IMR-90 (cell line): ENCODE measurements around the gene MSLN. TPM values are rescaled to one million over a fixed set of nuclear protein-coding genes. Genes with fewer than 3 reads are reported as not detected.

Source experiments
- ATAC-seq: fragments of 200-7000 bp; cut with Tn5 transposase; 2 replicates; pipeline ENCODE4 v1.9.1; 2020; ENCODE audit warnings: low read depth, mild to moderate bottlenecking, moderate library complexity
- BruUV-seq: library from RNA; stranded (reverse); fragments of 400-500 nt; replicated peaks from 2 replicates; lab custom pipeline; 2021; lab: Mats Ljungman, UMichigan
- CTCF ChIA-PET: fragments of 300-600 bp; formaldehyde crosslinking; extraction: SDS; loops from one replicate; lab custom pipeline; 2021; ENCODE audit warnings: antibody characterized with exemption; lab: Yijun Ruan, JAX
- POLR2A ChIA-PET: fragments of 300-600 bp; sonication (Branson Sonifier 250); formaldehyde crosslinking; loops from one replicate; lab custom pipeline; 2022; ENCODE audit warnings: antibody characterized with exemption; ENCODE audit not compliant: unreplicated experiment; lab: Charles Lee
- DNase-seq: peaks from one replicate; pipeline ENCODE4 v3.0.0; 2013
- H2AFZ ChIP-seq: replicated peaks from 2 replicates; pipeline ENCODE3; 2013; ENCODE audit warnings: low read length, mild to moderate bottlenecking; ENCODE audit not compliant: poor library complexity
- H2AK5ac ChIP-seq: 2 replicates; pipeline ENCODE4 v1.6.1; 2013; ENCODE audit warnings: low read depth, low read length, inconsistent platforms
- H2AK9ac ChIP-seq: replicated peaks from 2 replicates; pipeline ENCODE3; 2013; ENCODE audit warnings: mild to moderate bottlenecking, low read depth, low read length, moderate library complexity; ENCODE audit not compliant: poor library complexity
- H2BK120ac ChIP-seq: 2 replicates; pipeline ENCODE4 v1.6.1; 2013; ENCODE audit warnings: low read depth, low read length, inconsistent platforms
- H2BK15ac ChIP-seq: 3 replicates; pipeline ENCODE4 v1.6.1; 2013; ENCODE audit warnings: low read depth, low read length, inconsistent platforms
- H2BK20ac ChIP-seq: 2 replicates; pipeline ENCODE4 v1.6.1; 2013; ENCODE audit warnings: low read depth, mild to moderate bottlenecking, inconsistent platforms, low read length, moderate library complexity
- H2BK5ac ChIP-seq: 2 replicates; pipeline ENCODE4 v1.6.1; 2013; ENCODE audit warnings: mild to moderate bottlenecking, low read depth, low read length, inconsistent platforms; ENCODE audit not compliant: poor library complexity, severe bottlenecking
- H3K14ac ChIP-seq: replicated peaks from 2 replicates; pipeline ENCODE4 v1.6.1; 2013; ENCODE audit warnings: low read depth, low read length, inconsistent platforms
- H3K18ac ChIP-seq: 2 replicates; pipeline ENCODE4 v1.6.1; 2013; ENCODE audit warnings: low read depth, low read length, control low read depth
- H3K23ac ChIP-seq: 2 replicates; pipeline ENCODE4 v1.6.1; 2013; ENCODE audit warnings: low read depth, low read length, inconsistent platforms
- H3K27ac ChIP-seq: 2 replicates; pipeline ENCODE4 v1.5.1; 2013; ENCODE audit warnings: mild to moderate bottlenecking, control low read depth, low read length; ENCODE audit not compliant: insufficient read depth
- H3K27me3 ChIP-seq: 2 replicates; pipeline ENCODE4 v1.6.1; 2013; ENCODE audit warnings: low read length; ENCODE audit not compliant: control insufficient read depth, insufficient read depth
- H3K36me3 ChIP-seq: 2 replicates; pipeline ENCODE4 v1.6.1; 2013; ENCODE audit warnings: low read length, mixed read lengths; ENCODE audit not compliant: control insufficient read depth, insufficient read depth
- H3K4ac ChIP-seq: 2 replicates; pipeline ENCODE4 v1.6.1; 2013; ENCODE audit warnings: low read depth, low read length, inconsistent platforms
- H3K4me1 ChIP-seq: 2 replicates; pipeline ENCODE4 v1.6.1; 2013; ENCODE audit warnings: low read length, mixed read lengths; ENCODE audit not compliant: control insufficient read depth, insufficient read depth
- H3K4me2 ChIP-seq: 2 replicates; pipeline ENCODE4 v1.6.1; 2013; ENCODE audit warnings: low read depth, mild to moderate bottlenecking, control low read depth, low read length, moderate library complexity
- H3K4me3 ChIP-seq: 2 replicates; pipeline ENCODE4 v1.5.1; 2013; ENCODE audit warnings: low read depth, mild to moderate bottlenecking, control low read depth, low read length, moderate library complexity; ENCODE audit not compliant: insufficient read depth
- H3K56ac ChIP-seq: 2 replicates; pipeline ENCODE4 v1.6.1; 2013; ENCODE audit warnings: low read length, inconsistent platforms; ENCODE audit not compliant: insufficient read depth; ENCODE audit errors: extremely low read depth
- H3K79me1 ChIP-seq, 2 experiments: 2 replicates each; pipeline ENCODE4 v1.6.1; 2013; ENCODE audit warnings: low read length in 2 of 2, inconsistent platforms in 1 of 2, low read depth in 1 of 2
- H3K9ac ChIP-seq: 2 replicates; pipeline ENCODE4 v1.6.1; 2013; ENCODE audit warnings: low read depth, low read length, control low read depth
- H3K9me1 ChIP-seq: 2 replicates; pipeline ENCODE4 v1.6.1; 2013; ENCODE audit warnings: low read length, inconsistent platforms; ENCODE audit not compliant: insufficient read depth
- H3K9me3 ChIP-seq: 2 replicates; pipeline ENCODE4 v1.6.1; 2013; ENCODE audit warnings: low read length; ENCODE audit not compliant: control insufficient read depth, insufficient read depth
- H4K20me1 ChIP-seq: 2 replicates; pipeline ENCODE4 v1.6.1; 2013; ENCODE audit warnings: low read length, inconsistent platforms; ENCODE audit not compliant: insufficient read depth
- H4K5ac ChIP-seq: 2 replicates; pipeline ENCODE4 v1.6.1; 2013; ENCODE audit warnings: mild to moderate bottlenecking, low read depth, low read length, control low read depth
- H4K8ac ChIP-seq, 2 experiments: 2 replicates each; pipeline ENCODE4 v1.6.1; 2013; ENCODE audit warnings: low read depth in 2 of 2, low read length in 2 of 2, control low read depth in 1 of 2, inconsistent platforms in 1 of 2
- H4K91ac ChIP-seq: 2 replicates; pipeline ENCODE4 v1.6.1; 2013; ENCODE audit warnings: low read depth, low read length, inconsistent platforms; ENCODE audit not compliant: insufficient read depth
- BHLHE40 ChIP-seq: fragments of 150-350 bp; IDR thresholded peaks from 2 replicates; pipeline ENCODE4 v1.6.1; 2016; ENCODE audit warnings: mild to moderate bottlenecking, low read depth, low read length
- CEBPB ChIP-seq: IDR thresholded peaks from 2 replicates; pipeline ENCODE4 v1.6.1; 2012; ENCODE audit warnings: low read depth, low read length, improper control_type of control experiment
- ELK1 ChIP-seq: fragments of 150-350 bp; IDR thresholded peaks from 2 replicates; pipeline ENCODE4 v1.6.1; 2016; ENCODE audit warnings: low read depth, mild to moderate bottlenecking, low read length, moderate library complexity, borderline replicate concordance
- FOS ChIP-seq: fragments of 150-350 bp; IDR thresholded peaks from 2 replicates; pipeline ENCODE4 v1.6.1; 2016; ENCODE audit warnings: low read depth, low read length
- MAFK ChIP-seq: IDR thresholded peaks from 2 replicates; pipeline ENCODE4 v1.6.1; 2012; ENCODE audit warnings: low read depth, low read length, improper control_type of control experiment
- MAZ ChIP-seq: IDR thresholded peaks from 2 replicates; pipeline ENCODE4 v1.6.1; 2012; ENCODE audit warnings: low read depth, mild to moderate bottlenecking, low read length, improper control_type of control experiment, moderate library complexity, borderline replicate concordance
- MXI1 ChIP-seq: IDR thresholded peaks from 2 replicates; pipeline ENCODE4 v1.6.1; 2012; ENCODE audit warnings: low read depth, mild to moderate bottlenecking, low read length, moderate library complexity, borderline replicate concordance
- NFE2L2 ChIP-seq: fragments of 150-350 bp; IDR thresholded peaks from 2 replicates; pipeline ENCODE4 v1.6.1; 2016; ENCODE audit warnings: low read depth, mild to moderate bottlenecking, low read length
- RAD21 ChIP-seq: IDR thresholded peaks from 2 replicates; pipeline ENCODE4 v1.6.1; 2012; ENCODE audit warnings: low read length, improper control_type of control experiment
- RCOR1 ChIP-seq: IDR thresholded peaks from 2 replicates; pipeline ENCODE4 v1.6.1; 2012; ENCODE audit warnings: mild to moderate bottlenecking, low read length, improper control_type of control experiment; ENCODE audit not compliant: insufficient replicate concordance
- RFX5 ChIP-seq: IDR thresholded peaks from 2 replicates; pipeline ENCODE4 v1.8.0; 2012; ENCODE audit warnings: low read depth, mild to moderate bottlenecking, low read length, moderate library complexity
- SMC3 ChIP-seq: fragments of 150-350 bp; IDR thresholded peaks from 2 replicates; pipeline ENCODE4 v1.6.1; 2016; ENCODE audit warnings: low read depth, mild to moderate bottlenecking, antibody characterized with exemption, low read length, moderate library complexity
- WGBS, 2 experiments: methylation state at CpG; one replicate each; pipeline versions ENCODE4 v1.1.5 to v1.1.7; 2013; ENCODE audit warnings: missing lambda C conversion rate in 2 of 2; ENCODE audit not compliant: insufficient read length in 1 of 2; ENCODE audit errors: extremely low coverage in 2 of 2; 5-methylcytosine and 5-hydroxymethylcytosine counted together
- dilution Hi-C: fragments of 300-500 bp; cut with HindIII; formaldehyde crosslinking; loops from one replicate; pipeline ENCODE4 v1.14.3; 2018; ENCODE audit warnings: low sequenced_read_pairs; ENCODE audit not compliant: unreplicated experiment
- in situ Hi-C: fragments of 300-500 bp; cut with MboI; formaldehyde crosslinking; loops from 3 replicates; pipeline ENCODE4 v1.14.3; 2019; ENCODE audit warnings: low sequenced_read_pairs, inconsistent platforms, mixed read lengths
- intact Hi-C: fragments of 100-400 bp; cut with micrococcal nuclease; formaldehyde crosslinking; loops from 2 replicates; pipeline ENCODE4 v1.10.0; 2022
- polyA plus RNA-seq, 3 experiments: library from polyadenylated mRNA; depleted of rRNA; stranded (reverse); fragments of >200 nt; gene quantifications; 2 replicates each; pipeline ENCODE4 v1.2.3, GENCODE V29; 2012; ENCODE audit warnings: low replicate concordance in 1 of 3
- total RNA-seq: library from RNA; depleted of rRNA; stranded (reverse); fragments of >200 nt; gene quantifications from 2 replicates; pipeline ENCODE4 v1.2.3, GENCODE V29; 2012
- TF ChIP-seq, protein P1 (sequence below): conservative IDR thresholded peaks from 2 replicates; pipeline ENCODE4 v1.5.1; 2012; ENCODE audit warnings: mild to moderate bottlenecking, low read depth, low read length, improper control_type of control experiment

MSLN gene
- total and polyA plus RNA-seq, 2 of the 4 experiments (the other 2 are of a cell fraction): 0.14 TPM; not detected in 1

GRCh38 chr16:723695-724094 is 36.8 kb upstream of the MSLN start (continued):
- TF ChIP-seq RCOR1: no peak

- no peak for ATAC-seq
- Histone ChIP-seq H3K18ac (no peak overlapping the region), H2BK5ac (no peak overlapping the region), H3K4me1 (peaks cover 17% of the 10 kb centered on the region), H3K27me3 (no peaks in the 10 kb centered on the region), H2BK20ac (no peak overlapping the region), H3K4me3 (no peak overlapping the region), H3K27ac (no peak overlapping the region), H2BK15ac (no peak overlapping the region), H2BK120ac (no peak overlapping the region), H2AFZ (no peak overlapping the region), H4K91ac (no peak overlapping the region), H4K5ac (no peak overlapping the region), H3K9me3 (no peaks in the 10 kb centered on the region), H3K9me1 (peaks cover 2% of the 10 kb centered on the region; the same call in 1 of the 2 replicates), H3K56ac (no peak overlapping the region), H3K79me1 (peaks cover 4 to 8% of the 10 kb centered on the region in 2 experiments; a peak in 2 of 4 replicates), H3K4ac (no peak overlapping the region), H3K23ac (no peak overlapping the region), H3K36me3 (peaks cover 1% of the 10 kb centered on the region; the same call in 1 of the 2 replicates), H2AK9ac (no peak overlapping the region), H4K8ac (no peak overlapping the region), H3K4me2 (no peak overlapping the region), H3K9ac (no peak overlapping the region), H3K14ac (no peak overlapping the region), H4K20me1 (peaks cover 4% of the 10 kb centered on the region; the same call in 1 of the 2 replicates), H2AK5ac (no peak overlapping the region)
- intact Hi-C loops: loop anchor here (5.0 kb wide), 1 partner anchor 63 kb away; the partner anchor contains the start of genes CHTF18 and RPUSD1
- 83% methylated on average over 15 of the region's 29 CpGs; no CpG with 5 or more reads in 1 of the 2 experiments for whole genome bisulfite sequencing, 2 experiments
- ChIA-PET POLR2A (no interaction called here), CTCF (no interaction called here)
- in situ Hi-C loops: loop anchor here (25.0 kb wide), 1 partner anchor 338 kb away; the partner anchor contains the start of gene SSTR5
- DNase-seq: no peak
- dilution Hi-C loops: no loop called here
- BruUV-seq: no TSS peak
- TF ChIP-seq FOS (no peak), CEBPB (no peak), NFE2L2 (no peak), RCOR1 (no peak), MAZ (no peak), MXI1 (no peak), MAFK (no peak), BHLHE40 (no peak), RFX5 (no peak), ELK1 (no peak), RAD21 (no peak), SMC3 (no peak)
- TF ChIP-seq, protein P1, sequence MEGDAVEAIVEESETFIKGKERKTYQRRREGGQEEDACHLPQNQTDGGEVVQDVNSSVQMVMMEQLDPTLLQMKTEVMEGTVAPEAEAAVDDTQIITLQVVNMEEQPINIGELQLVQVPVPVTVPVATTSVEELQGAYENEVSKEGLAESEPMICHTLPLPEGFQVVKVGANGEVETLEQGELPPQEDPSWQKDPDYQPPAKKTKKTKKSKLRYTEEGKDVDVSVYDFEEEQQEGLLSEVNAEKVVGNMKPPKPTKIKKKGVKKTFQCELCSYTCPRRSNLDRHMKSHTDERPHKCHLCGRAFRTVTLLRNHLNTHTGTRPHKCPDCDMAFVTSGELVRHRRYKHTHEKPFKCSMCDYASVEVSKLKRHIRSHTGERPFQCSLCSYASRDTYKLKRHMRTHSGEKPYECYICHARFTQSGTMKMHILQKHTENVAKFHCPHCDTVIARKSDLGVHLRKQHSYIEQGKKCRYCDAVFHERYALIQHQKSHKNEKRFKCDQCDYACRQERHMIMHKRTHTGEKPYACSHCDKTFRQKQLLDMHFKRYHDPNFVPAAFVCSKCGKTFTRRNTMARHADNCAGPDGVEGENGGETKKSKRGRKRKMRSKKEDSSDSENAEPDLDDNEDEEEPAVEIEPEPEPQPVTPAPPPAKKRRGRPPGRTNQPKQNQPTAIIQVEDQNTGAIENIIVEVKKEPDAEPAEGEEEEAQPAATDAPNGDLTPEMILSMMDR: no peak
These were observed 36.1 kb upstream of the MSLN start for GRCh38 chr16:724188-725040.
